H1 (cell line): ENCODE data around the gene H2AZ1. TPM values are rescaled to one million over a fixed set of nuclear protein-coding genes. Genes with fewer than 3 reads are reported as not detected.

Source experiments
- HDAC6 ChIP-seq: IDR thresholded peaks from one replicate; pipeline ENCODE4 v1.7.1; 2012; ENCODE audit warnings: low read depth, mild to moderate bottlenecking, inconsistent platforms, low read length, moderate library complexity
- NRF1 ChIP-seq: IDR thresholded peaks from 2 replicates; pipeline ENCODE4 v1.6.1; 2011; ENCODE audit warnings: mild to moderate bottlenecking, low read depth, low read length, improper control_type of control experiment
- POLR2A ChIP-seq, 2 experiments: IDR thresholded peaks; 1 replicate in 1 of 2; 2 replicates in 1 of 2; pipeline ENCODE4 v1.6.1; 2011; ENCODE audit warnings: low read depth in 2 of 2, low read length in 2 of 2, mild to moderate bottlenecking in 2 of 2; ENCODE audit errors: control extremely low read depth in 1 of 2
- SIRT6 ChIP-seq: IDR thresholded peaks from one replicate; pipeline ENCODE4 v1.7.1; 2012; ENCODE audit warnings: low read length, inconsistent platforms
- polyA plus RNA-seq, 7 experiments: library from polyadenylated mRNA; depleted of rRNA in 3 of 7; stranded (reverse) in 5 of 7; unstranded in 2 of 7; fragments of >200 nt in 5 of 7; fragments of 200-250 nt in 2 of 7; gene quantifications; 1 replicate in 5 of 7; 2 replicates in 1 of 7; 4 replicates in 1 of 7; pipeline versions ENCODE4 v1.2.1 to v1.2.3, GENCODE V29; 2011 to 2013; ENCODE audit warnings: missing spikeins in 2 of 7, mixed read lengths in 2 of 7
- total RNA-seq: library from RNA; stranded (reverse); fragmentation: NEBNext Ultra II Directional; extraction: Animal tissue kit (Norgen Biotek cat#: 25700); gene quantifications from 2 replicates; pipeline ENCODE4 v1.2.1, GENCODE V29; 2021

Gene H2AZ1
- total and polyA plus RNA-seq, 2 of the 8 experiments (the other 6 are each of a cell fraction or from before 2014, with no cell fraction given), result 831 to 898 TPM

GRCh38 chr4:99927566-99927965 is 22.5 kb downstream of the H2AZ1 start (continued):
- TF ChIP-seq SIRT6 (no peak), POLR2A (IDR thresholded peaks at IDR 0.05; ENCODE audit: control extremely low read depth in 1 of 2, low read depth in 2 of 2, low read length in 2 of 2) (no peak), HDAC6 (no peak), NRF1 (no peak)
